Endothelial cell of umbilical vein (primary cell): ENCODE results near the gene SEBOX. TPM values are rescaled to one million over a fixed set of nuclear protein-coding genes. Genes with fewer than 3 reads are reported as not detected.
A peak's percentile ranks its signal among the peaks of the same experiment; 100 is the strongest.

Source experiments
- BruUV-seq: library from RNA; stranded (reverse); fragments of 400-500 nt; replicated peaks from 2 replicates; lab custom pipeline; 2021; lab: Mats Ljungman, UMichigan
- CTCF ChIA-PET: fragments of 300-600, 350-600 bp; sonication (Branson Sonifier 250); formaldehyde crosslinking; loops from one replicate; lab custom pipeline; 2021; ENCODE audit warnings: antibody characterized with exemption, inconsistent platforms; lab: Charles Lee
- POLR2A ChIA-PET: fragments of 300-600, 350-600 bp; sonication (Branson Sonifier 250); formaldehyde crosslinking; loops from one replicate; lab custom pipeline; 2021; ENCODE audit warnings: antibody characterized with exemption, inconsistent platforms; lab: Charles Lee
- DNase-seq: peaks from one replicate; pipeline ENCODE4 v3.0.0-alpha.2; 2011; ENCODE audit warnings: low read depth, low spot score
- FAIRE-seq: peaks from 2 replicates; lab custom pipeline; 2011; peaks lifted over from hg19 to GRCh38; lab: Jason Lieb, UNC
- H2AFZ ChIP-seq: 2 replicates; pipeline ENCODE4 v1.6.0; 2012; ENCODE audit warnings: low read depth, low read length, control low read depth, inconsistent platforms
- H3K27ac ChIP-seq: 2 replicates; pipeline ENCODE4 v1.5.1; 2011; ENCODE audit warnings: low read depth, mild to moderate bottlenecking, control low read depth, low read length, moderate library complexity; ENCODE audit not compliant: insufficient read depth
- H3K27me3 ChIP-seq, 2 experiments: 2 replicates each; pipeline versions ENCODE4 v1.6.0 to v1.6.1; 2011; ENCODE audit warnings: low read length in 2 of 2, mixed read lengths in 1 of 2; ENCODE audit not compliant: control insufficient read depth in 2 of 2, insufficient read depth in 2 of 2
- H3K36me3 ChIP-seq, 2 experiments: 2 replicates in 1 of 2; 3 replicates in 1 of 2; pipeline ENCODE4 v1.5.1; 2011; ENCODE audit warnings: low read length in 2 of 2, mild to moderate bottlenecking in 1 of 2, moderate library complexity in 1 of 2; ENCODE audit not compliant: control insufficient read depth in 2 of 2, insufficient read depth in 2 of 2; ENCODE audit errors: extremely low read depth in 1 of 2
- H3K4me1 ChIP-seq: 3 replicates; pipeline ENCODE4 v1.5.1; 2011; ENCODE audit warnings: mild to moderate bottlenecking, low read length; ENCODE audit not compliant: control insufficient read depth, insufficient read depth; ENCODE audit errors: extremely low read depth
- H3K4me2 ChIP-seq: 2 replicates; pipeline ENCODE4 v1.6.1; 2011; ENCODE audit warnings: low read length, control low read depth, mixed read lengths; ENCODE audit not compliant: insufficient read depth
- H3K4me3 ChIP-seq, 3 experiments: fragments of 200-600 bp in 1 of 3; sonication (generic), shearing (Covaris generic) in 1 of 3; replicated peaks in 1 of 3; 2 replicates each; pipeline ENCODE4 v1.5.1; 2011 to 2016; ENCODE audit warnings: control low read depth in 3 of 3, low read length in 3 of 3, mild to moderate bottlenecking in 2 of 3, inconsistent platforms in 1 of 3, low read depth in 1 of 3, moderate library complexity in 1 of 3; ENCODE audit not compliant: insufficient read depth in 1 of 3
- H3K79me2 ChIP-seq: 2 replicates; pipeline ENCODE4 v1.6.0; 2012; ENCODE audit warnings: low read length, inconsistent platforms; ENCODE audit not compliant: control insufficient read depth, insufficient read depth
- H3K9ac ChIP-seq: replicated peaks from 2 replicates; pipeline ENCODE3; 2011; ENCODE audit warnings: low read length, control low read depth; ENCODE audit not compliant: insufficient read depth; ENCODE audit errors: extremely low read depth
- H3K9me1 ChIP-seq: replicated peaks from 3 replicates; pipeline ENCODE4 v1.6.0; 2011; ENCODE audit warnings: mild to moderate bottlenecking, low read length; ENCODE audit not compliant: control insufficient read depth, insufficient read depth; ENCODE audit errors: extremely low read depth
- H3K9me3 ChIP-seq: replicated peaks from 2 replicates; pipeline ENCODE4 v1.5.1; 2012; ENCODE audit warnings: low read length, inconsistent platforms; ENCODE audit not compliant: control insufficient read depth, insufficient read depth
- H4K20me1 ChIP-seq: replicated peaks from 2 replicates; pipeline ENCODE3; 2011; ENCODE audit warnings: mild to moderate bottlenecking, low read length; ENCODE audit not compliant: control insufficient read depth, insufficient read depth; ENCODE audit errors: extremely low read depth
- CTCF ChIP-seq, 2 donors: IDR thresholded peaks; 1 replicate in 1 of 2; 2 replicates in 1 of 2; pipeline ENCODE4 v1.5.1; 2011; ENCODE audit warnings: low read length in 2 of 2, mild to moderate bottlenecking in 2 of 2, moderate library complexity in 2 of 2, control low read depth in 1 of 2, inconsistent platforms in 1 of 2, low read depth in 1 of 2; ENCODE audit not compliant: insufficient read depth in 1 of 2; ENCODE audit errors: extremely low read depth in 1 of 2
- EZH2 ChIP-seq: IDR thresholded peaks from 2 replicates; pipeline ENCODE4 v1.6.1; 2012; ENCODE audit warnings: borderline replicate concordance, low read depth, mild to moderate bottlenecking, moderate library complexity, low read length, inconsistent platforms; ENCODE audit not compliant: severe bottlenecking
- FOS ChIP-seq: IDR thresholded peaks from 2 replicates; pipeline ENCODE4 v1.6.1; 2011; ENCODE audit warnings: mild to moderate bottlenecking, low read length, moderate library complexity, borderline replicate concordance; ENCODE audit not compliant: insufficient read depth
- GATA2 ChIP-seq: IDR thresholded peaks from 2 replicates; pipeline ENCODE4 v1.7.0; 2011; ENCODE audit warnings: low read depth, mild to moderate bottlenecking, moderate library complexity, mixed read lengths, low read length; ENCODE audit not compliant: insufficient read length, insufficient read depth
- JUN ChIP-seq: IDR thresholded peaks from 2 replicates; pipeline ENCODE4 v1.6.1; 2011; ENCODE audit warnings: borderline replicate concordance, low read depth; ENCODE audit not compliant: insufficient read length, insufficient read depth
- MAX ChIP-seq: IDR thresholded peaks from 2 replicates; pipeline ENCODE4 v1.6.1; 2011; ENCODE audit not compliant: insufficient read depth, insufficient read length
- MYC ChIP-seq: IDR thresholded peaks from one replicate; pipeline ENCODE4 v1.6.1; 2011; ENCODE audit warnings: mild to moderate bottlenecking, low read depth, low read length
- POLR2A ChIP-seq: IDR thresholded peaks from 2 replicates; pipeline ENCODE4 v1.6.1; 2012; ENCODE audit warnings: low read depth, mild to moderate bottlenecking, control low read depth, low read length
- POLR2AphosphoS5 ChIP-seq: IDR thresholded peaks from 2 replicates; pipeline ENCODE4 v1.6.1; 2012; ENCODE audit warnings: low read depth, mild to moderate bottlenecking, control low read depth, low read length, moderate library complexity; ENCODE audit not compliant: insufficient read depth
- dilution Hi-C: fragments of 300-500 bp; cut with MboI; formaldehyde crosslinking; loops from one replicate; pipeline ENCODE4 v1.15.0; 2019; ENCODE audit warnings: low sequenced_read_pairs; ENCODE audit not compliant: extremely low pct_ligation_motif_present
- intact Hi-C: fragments of 100-400 bp; cut with micrococcal nuclease; formaldehyde crosslinking; loops from one replicate; pipeline ENCODE4 v1.10.0; 2022
- polyA plus RNA-seq, 4 experiments: library from polyadenylated mRNA; depleted of rRNA in 3 of 4; stranded (reverse) in 3 of 4; unstranded in 1 of 4; fragments of >200 nt; gene quantifications; 2 replicates each; pipeline versions ENCODE4 v1.2.1 to v1.2.3, GENCODE V29; 2011 to 2012; ENCODE audit warnings: missing spikeins in 1 of 4
- total RNA-seq: library from RNA; stranded (reverse); gene quantifications from 2 replicates; pipeline ENCODE4 v1.2.3, GENCODE V29; 2021

The SEBOX gene
- total and polyA plus RNA-seq, 2 donors (not counting 3 experiments of a cell fraction or from before 2014, with no cell fraction given), result not detected

GRCh38 chr17:28320215-28321061, 44.6 kb downstream of the SEBOX start:
- Histone ChIP-seq H3K9me3 (no peaks in the 10 kb centered on the region), H3K27me3 (no peaks in the 10 kb centered on the region), H3K9me1 (no peaks in the 10 kb centered on the region), H3K4me1 (peaks cover 18% of the 10 kb centered on the region), H3K79me2 (peaks cover 37% of the 10 kb centered on the region), H2AFZ (peak overlapping the region; percentile 19), H3K36me3 (no peaks in the 10 kb centered on the region), H3K4me2 (peak overlapping the region; percentile 91), H3K4me3 (peak overlapping the region in 2 of 3 experiments; percentile 52 to 80), H3K9ac (peak overlapping the region; percentile 76), H3K27ac (no peak overlapping the region), H4K20me1 (no peaks in the 10 kb centered on the region)
- no peak for FAIRE-seq
- intact Hi-C loops, result no loop called here
- POLR2A ChIA-PET, result interaction anchor here (1.6 kb wide), 1 partner anchor 15 kb away, joined by 3 read pairs; the partner anchor contains the start of genes IFT20 and TNFAIP1
- CTCF ChIA-PET, result interaction anchor here (0.9 to 2.0 kb wide), 4 partner anchors 16 to 515 kb away, joined by 3 to 7 read pairs (median 3); partner anchors contain the start of gene POLDIP2
- dilution Hi-C loops, result no loop called here
- no TSS peak for BruUV-seq
- TF ChIP-seq POLR2A (no peak), CTCF (IDR thresholded peaks at IDR 0.05; ENCODE audit: extremely low read depth in 1 of 2, insufficient read depth in 1 of 2, low read depth in 1 of 2, low read length in 2 of 2) (no peak), MAX (no peak), POLR2AphosphoS5 (no peak), FOS (no peak), JUN (no peak), EZH2 (no peak), GATA2 (no peak), MYC (no peak)
- no peak for DNase-seq
